Measurements from ENCODE around the gene PLEKHH1.

DNA sequence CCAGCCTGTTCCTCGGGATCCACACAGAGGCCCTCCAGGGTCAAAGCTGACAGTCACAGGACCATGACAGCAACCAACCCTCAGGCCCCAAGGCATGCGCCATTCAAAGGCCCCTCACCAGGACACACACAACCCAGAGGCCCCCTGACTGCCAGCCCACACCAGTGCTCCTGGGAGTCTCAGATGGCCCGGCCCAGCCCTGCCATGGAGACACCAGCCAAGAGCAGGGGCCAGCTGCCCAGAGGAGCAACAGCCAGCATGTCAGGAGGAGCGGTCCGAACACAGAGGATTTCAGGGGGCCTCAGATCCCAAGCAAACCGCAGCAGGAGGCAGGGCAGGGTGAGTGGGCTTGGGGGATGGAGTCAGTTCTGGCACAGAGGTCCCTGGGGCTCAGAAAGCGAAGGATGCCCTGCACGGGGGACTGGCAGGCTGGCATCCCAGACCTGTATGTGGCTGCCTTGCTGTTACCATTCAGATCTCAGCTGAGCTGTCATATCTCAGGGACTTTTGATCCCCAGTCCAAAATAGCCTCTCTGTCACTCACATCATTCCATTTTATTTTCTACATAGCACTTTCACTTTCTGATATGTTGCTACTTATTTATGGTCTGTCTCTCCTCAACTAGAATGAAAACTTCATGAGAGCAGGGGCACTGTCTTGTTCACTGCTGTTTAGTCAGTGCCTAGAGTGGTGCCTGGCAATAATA, 49.4 kb upstream of the PLEKHH1 start:
- TF ChIP-seq, protein P1, sequence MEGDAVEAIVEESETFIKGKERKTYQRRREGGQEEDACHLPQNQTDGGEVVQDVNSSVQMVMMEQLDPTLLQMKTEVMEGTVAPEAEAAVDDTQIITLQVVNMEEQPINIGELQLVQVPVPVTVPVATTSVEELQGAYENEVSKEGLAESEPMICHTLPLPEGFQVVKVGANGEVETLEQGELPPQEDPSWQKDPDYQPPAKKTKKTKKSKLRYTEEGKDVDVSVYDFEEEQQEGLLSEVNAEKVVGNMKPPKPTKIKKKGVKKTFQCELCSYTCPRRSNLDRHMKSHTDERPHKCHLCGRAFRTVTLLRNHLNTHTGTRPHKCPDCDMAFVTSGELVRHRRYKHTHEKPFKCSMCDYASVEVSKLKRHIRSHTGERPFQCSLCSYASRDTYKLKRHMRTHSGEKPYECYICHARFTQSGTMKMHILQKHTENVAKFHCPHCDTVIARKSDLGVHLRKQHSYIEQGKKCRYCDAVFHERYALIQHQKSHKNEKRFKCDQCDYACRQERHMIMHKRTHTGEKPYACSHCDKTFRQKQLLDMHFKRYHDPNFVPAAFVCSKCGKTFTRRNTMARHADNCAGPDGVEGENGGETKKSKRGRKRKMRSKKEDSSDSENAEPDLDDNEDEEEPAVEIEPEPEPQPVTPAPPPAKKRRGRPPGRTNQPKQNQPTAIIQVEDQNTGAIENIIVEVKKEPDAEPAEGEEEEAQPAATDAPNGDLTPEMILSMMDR (IDR thresholded peaks at IDR 0.05; ENCODE audit: insufficient read depth, low read length, poor library complexity, severe bottlenecking): no peak
- TF ChIP-seq EZH2phosphoT487 (conservative IDR thresholded peaks at IDR 0.05; ENCODE audit: low read length): no peak

All from SU-DHL-6 (cell line).